CD4-positive, alpha-beta T cell treated with Interleukin-6 at 100 ng/mL for 8 hours (primary cell): ENCODE data around the gene GDAP2.
A peak's percentile ranks its signal among the peaks of the same experiment; 100 is the strongest.
"Not testable (repeated sequence)": the region's sequence is repeated elsewhere in the genome, so short reads cannot be mapped to it uniquely, and the experiment has no call there.

Experiments used
- DNase-seq: peaks from one replicate; pipeline ENCODE4 v3.0.0-alpha.2; 2020; ENCODE audit warnings: mixed read lengths, low spot score

The GDAP2 gene

DNA sequence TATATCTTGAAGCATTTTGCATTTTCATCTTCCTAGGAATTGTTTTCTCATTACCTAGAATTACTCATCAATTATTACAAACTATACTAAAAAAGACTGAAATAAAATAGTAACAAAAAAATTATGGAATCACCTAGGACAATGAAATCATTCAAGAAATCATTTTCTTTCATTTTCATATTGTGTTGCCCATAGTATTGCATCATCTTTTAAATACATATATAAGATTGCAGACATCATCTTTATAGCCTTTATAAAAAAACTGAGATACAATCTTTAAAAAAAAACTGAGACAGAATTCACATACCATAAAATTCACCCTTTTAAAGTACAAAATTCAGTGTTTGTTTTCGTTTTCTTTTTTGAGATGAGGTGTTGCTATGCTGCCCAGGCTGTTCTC, 29.6 kb downstream of the GDAP2 start:
- no peak for DNase-seq

GRCh38 chr1:117897551-117897950, 31.9 kb downstream of the GDAP2 start:
- DNase-seq, result no peak

GRCh38 chr1:117895482-117896114, 33.8 kb downstream of the GDAP2 start:
- DNase-seq, result peak; percentile 48

DNA sequence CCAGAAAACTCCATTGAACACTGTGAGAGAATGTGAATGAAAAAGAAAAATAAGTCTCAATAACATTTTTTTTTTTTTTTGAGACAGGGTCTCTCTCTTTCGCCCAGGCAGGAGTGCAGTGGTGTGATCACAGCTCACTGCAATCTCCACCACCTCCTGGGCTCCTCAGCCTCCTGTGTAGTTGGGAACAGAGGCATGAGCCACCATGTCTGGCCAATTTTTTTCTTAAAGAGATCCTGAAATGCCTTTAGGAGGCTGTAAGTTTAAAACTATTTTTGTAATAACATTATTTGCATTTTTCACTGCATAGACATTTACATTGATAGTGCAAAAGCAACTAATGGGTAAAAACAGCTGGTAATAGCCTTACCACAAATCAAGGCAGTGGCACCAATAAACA, 35.3 kb downstream of the GDAP2 start:
- DNase-seq, result no peak

DNA sequence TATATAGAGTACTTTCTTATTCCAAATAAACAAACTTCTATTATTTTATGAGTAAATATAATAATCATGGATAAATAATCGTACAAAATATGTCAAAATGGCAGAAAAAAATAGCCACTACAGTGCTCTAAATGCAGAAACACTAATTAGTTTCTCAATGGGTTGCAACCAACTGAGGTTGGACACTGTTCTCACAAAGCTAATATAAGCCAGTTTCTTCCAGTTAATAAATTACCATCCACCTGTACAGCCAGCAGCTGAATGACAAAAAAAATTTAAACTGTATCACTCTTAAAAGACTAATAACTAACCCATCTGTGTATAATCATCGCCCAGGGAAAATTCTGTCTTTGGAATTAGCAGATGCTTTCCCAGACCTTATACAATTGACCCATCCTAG, 36.9 kb downstream of the GDAP2 start:
- no peak for DNase-seq

DNA sequence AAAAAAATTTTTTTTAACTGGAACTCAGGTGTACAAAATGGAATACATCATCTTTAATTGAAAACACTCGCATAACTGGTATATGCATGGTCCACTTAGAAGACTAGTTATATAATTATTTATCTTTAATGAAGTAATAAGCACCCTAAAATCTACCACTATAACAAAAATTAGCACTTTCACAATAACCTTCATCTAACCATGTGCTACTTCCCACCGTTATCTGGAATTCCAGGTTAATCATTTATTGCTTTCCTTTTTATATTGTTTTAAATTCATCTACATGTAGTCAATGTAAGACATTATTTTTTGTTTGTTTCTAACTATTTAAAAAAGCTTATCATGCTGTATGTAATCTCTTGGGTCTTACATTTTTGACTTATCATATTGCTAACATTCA, 39.0 kb downstream of the GDAP2 start:
- no peak for DNase-seq

DNA sequence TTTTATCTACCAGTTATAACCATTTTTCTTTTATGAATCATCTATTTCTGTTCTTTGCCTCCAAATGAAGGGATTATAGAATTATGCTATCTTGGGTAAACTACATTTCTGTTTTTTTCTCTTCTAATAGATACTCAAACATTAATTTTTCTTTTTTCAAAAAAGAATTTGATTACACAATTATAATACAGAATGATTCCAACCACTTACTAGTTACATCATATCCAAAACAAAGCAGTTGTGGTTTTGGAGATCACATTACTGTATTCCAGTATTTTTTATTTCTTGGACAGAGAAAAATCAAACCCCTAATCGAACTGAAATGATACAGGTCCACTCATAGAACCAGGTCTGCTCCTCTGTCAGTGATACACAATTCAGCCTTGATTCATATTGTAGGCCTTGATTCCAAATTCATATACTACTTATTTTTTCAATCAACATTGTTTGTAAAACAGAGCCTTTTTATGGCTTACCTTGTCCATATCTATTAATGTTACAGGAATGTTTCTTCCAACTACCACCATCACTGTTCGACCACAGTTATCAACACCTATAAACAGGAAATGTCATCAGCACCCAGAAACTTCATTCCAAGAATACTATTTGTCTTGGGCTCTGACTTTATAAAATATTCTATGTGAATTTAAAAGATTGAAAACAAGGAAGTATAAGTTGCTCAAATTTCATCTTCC, 43.2 kb downstream of the GDAP2 start:
- DNase-seq, result no peak

GRCh38 chr1:117883616-117884015, 45.8 kb downstream of the GDAP2 start:
- no peak for DNase-seq

- no peak for DNase-seq
Observed at GRCh38 chr1:117879284-117879683, 50.1 kb downstream of the GDAP2 start.

- DNase-seq, result no peak
Observed at GRCh38 chr1:117877823-117878222, 51.6 kb downstream of the GDAP2 start.

DNA sequence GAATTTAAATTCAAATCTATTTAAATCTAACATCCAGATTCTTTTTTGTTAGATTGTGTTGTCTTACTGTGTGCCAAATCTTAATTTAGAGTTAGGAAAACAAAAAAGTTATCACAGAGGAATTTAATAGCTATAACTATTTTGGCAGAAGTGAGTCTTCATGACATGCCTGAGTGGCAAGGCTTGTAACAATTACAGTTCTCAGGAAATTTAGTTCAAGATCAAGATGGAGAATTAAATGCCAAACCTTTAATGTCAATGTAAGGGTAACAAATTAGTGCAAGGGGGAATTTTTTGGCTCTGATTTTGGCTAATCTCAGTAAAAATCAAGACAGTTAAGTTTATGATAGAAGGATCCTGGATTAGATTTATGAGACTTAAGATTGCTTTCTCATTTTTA, 58.4 kb downstream of the GDAP2 start:
- DNase-seq, result no peak

DNA sequence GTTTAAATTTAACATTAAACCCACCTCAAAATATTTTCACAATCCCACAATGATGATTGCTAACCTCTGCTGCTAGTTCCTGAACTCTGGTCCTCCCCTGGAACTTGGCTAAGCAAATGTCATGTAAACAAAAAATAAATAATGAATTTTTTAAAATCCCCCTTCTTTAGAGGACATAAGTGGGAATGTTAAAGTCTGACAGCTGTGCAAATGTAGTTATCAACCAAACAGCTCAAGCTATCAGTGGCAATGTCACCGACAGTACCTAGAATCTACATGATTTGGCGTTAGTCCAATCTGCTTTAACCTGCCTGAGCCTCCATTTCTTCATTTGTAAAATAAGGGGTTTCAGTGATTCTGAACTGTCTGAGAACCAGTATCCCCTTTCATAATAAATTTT, 67.7 kb downstream of the GDAP2 start:
- no peak for DNase-seq

DNA sequence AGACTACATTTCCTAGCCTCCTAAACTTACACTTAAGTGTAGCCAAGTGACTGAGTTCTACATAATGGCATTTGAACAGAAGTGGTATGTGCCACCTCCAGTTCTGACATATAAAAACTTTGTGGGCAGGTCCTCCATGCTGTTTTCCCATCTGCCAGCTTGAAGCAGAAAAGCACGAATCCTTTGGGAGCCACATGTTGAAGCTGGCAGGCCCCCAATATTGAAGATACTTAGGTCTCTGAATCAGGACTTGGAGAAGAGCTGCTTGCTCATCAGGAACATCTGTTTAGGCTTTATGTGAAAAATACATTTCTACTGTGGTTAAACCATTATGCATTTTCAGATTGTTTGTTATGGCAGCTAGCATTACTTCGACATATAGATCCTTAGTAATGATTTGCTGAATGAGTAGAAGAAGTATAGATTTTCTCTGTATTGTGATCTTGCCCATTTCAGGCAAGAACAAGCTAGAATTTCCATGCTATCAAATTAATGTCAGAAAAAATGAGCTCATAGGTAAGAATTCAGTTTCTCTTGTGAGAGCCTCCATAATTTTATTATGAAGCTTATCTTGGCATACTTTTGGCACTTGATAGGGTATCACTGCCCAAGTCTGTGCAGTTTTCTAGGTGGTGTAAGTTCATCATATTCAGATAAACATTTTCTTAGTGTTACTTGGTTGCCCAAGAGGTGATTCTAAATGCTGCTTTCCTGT, 68.4 kb downstream of the GDAP2 start:
- no peak for DNase-seq

GRCh38 chr1:117859901-117860300, 69.5 kb downstream of the GDAP2 start:
- DNase-seq, result no peak

GRCh38 chr1:117857418-117857817, 72.0 kb downstream of the GDAP2 start:
- no peak for DNase-seq

DNA sequence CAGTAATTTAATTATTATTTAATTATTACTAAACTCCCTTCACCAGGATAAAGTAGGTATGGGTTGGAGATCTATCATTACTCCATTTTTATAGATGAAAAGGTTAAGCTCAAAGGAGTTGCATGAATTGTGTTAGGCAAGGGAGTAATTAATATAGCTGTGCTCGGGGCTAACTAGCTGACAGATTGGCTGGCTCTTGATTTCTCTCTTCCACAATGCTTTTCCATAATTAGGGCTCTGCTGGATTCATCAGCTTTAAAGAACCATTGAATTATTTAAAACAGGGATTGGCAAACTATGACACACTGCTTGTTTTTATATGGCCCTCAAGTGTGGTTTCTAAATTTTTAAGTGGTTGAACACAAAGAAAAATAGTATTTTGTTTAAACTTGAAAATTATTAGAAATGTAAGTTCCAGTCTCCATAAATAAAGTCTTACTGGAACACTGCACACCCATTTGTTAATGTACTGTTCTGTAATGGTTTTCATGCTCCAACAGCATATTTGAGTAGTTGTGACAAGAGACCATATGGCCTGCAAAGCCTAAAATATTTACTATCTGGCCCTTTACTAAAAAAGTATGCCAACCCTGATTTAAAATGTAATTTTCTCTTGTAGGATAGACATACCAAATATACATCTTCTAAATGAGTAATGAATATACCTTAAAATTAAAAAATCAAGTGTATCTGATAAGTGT, 76.4 kb downstream of the GDAP2 start:
- no peak for DNase-seq

DNA sequence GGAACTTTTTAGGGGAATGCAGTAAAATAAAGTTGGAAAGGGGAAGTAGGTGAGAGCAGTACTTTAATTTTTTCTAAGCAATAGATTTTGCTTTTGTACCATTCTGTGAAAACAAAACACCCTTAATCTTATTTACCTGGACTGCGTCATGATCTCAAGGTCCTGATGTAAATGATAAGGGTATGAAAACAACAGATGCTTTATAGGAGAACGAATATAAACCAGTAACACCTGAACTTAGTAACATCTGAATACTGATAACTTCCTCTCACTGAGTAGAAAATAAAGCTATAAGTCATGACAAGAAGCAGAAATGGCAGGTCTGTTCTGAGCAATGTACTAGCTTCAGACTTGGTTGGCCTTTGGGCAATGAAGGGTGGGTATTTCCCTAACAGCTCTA, 77.7 kb downstream of the GDAP2 start:
- no peak for DNase-seq

GRCh38 chr1:117846674-117847425, 82.6 kb downstream of the GDAP2 start:
- no peak for DNase-seq

DNA sequence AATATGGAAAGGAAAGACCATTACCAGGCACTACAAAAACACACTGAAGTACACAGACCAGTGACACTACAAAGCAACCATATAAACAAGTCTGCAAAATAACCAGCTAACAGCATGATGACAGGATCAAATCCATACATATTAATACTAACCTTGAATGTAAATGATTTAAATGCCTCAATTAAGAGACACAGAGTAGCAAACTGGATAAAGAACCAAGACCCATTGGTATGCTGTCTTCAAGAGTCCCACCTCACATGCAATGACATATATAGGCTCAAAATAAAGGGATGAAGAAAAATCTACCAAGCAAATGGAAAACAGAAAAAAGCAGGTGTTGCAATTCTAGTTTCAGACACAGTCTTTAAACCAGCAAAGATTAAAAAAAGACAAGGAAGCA, 84.9 kb downstream of the GDAP2 start:
- DNase-seq, result not testable (repeated sequence)

GRCh38 chr1:117843791-117844190, 85.6 kb downstream of the GDAP2 start:
- no peak for DNase-seq

- DNase-seq, result no peak
Observed at GRCh38 chr1:117842408-117843170, 86.8 kb downstream of the GDAP2 start.
